SK-N-SH (cell line): ENCODE results near the gene ZNF407. TPM values are rescaled to one million over a fixed set of nuclear protein-coding genes. Genes with fewer than 3 reads are reported as not detected.

ENCODE experiments used
- CTCF ChIA-PET: fragments of 300-600, 350-600 bp; formaldehyde crosslinking; extraction: SDS; loops from one replicate; lab custom pipeline; 2021; lab: Yijun Ruan, JAX
- POLR2A ChIA-PET: fragments of 350-600 bp; sonication (Branson Sonifier 250); formaldehyde crosslinking; extraction: SDS; loops from one replicate; lab custom pipeline; 2020; ENCODE audit warnings: antibody characterized with exemption, inconsistent platforms; lab: Yijun Ruan, JAX
- DNase-seq: peaks from one replicate; pipeline ENCODE4 v3.0.0; 2012
- H2AFZ ChIP-seq: fragments of 200-600 bp; sonication (generic); 2 replicates; pipeline ENCODE4 v1.8.1; 2016; ENCODE audit warnings: antibody characterized with exemption, mild to moderate bottlenecking, low read depth
- H3F3A ChIP-seq: fragments of 200-600 bp; sonication (generic); replicated peaks from 2 replicates; pipeline ENCODE3; 2016; ENCODE audit warnings: antibody characterized with exemption, mild to moderate bottlenecking; ENCODE audit not compliant: insufficient read depth
- H3K27ac ChIP-seq, 2 experiments: fragments of 200-500 bp in 1 of 2; fragments of 200-600 bp in 1 of 2; sonication (Bioruptor generic) in 1 of 2; sonication (generic), shearing (Covaris generic) in 1 of 2; 2 replicates each; pipeline versions ENCODE4 v1.5.1 to v1.6.1; 2014 to 2016; ENCODE audit warnings: low read depth in 2 of 2, inconsistent platforms in 1 of 2, low read length in 1 of 2, mild to moderate bottlenecking in 1 of 2, mixed read lengths in 1 of 2
- H3K27me3 ChIP-seq: fragments of 200-600 bp; sonication (generic), shearing (Covaris generic); 2 replicates; pipeline ENCODE4 v1.6.1; 2016; ENCODE audit warnings: mixed run types; ENCODE audit not compliant: insufficient read depth
- H3K36me3 ChIP-seq, 2 experiments: fragments of 200-500 bp in 1 of 2; fragments of 200-600 bp in 1 of 2; sonication (Bioruptor generic) in 1 of 2; sonication (generic) in 1 of 2; replicated peaks in 1 of 2; 2 replicates each; pipeline versions ENCODE3 to v1.5.1; 2014 to 2016; ENCODE audit warnings: low read length in 1 of 2, mild to moderate bottlenecking in 1 of 2; ENCODE audit not compliant: insufficient read depth in 2 of 2, control insufficient read depth in 1 of 2
- H3K4me1 ChIP-seq, 2 experiments: fragments of 200-500 bp in 1 of 2; fragments of 200-600 bp in 1 of 2; sonication (Bioruptor generic) in 1 of 2; sonication (generic), shearing (Covaris generic) in 1 of 2; 2 replicates each; pipeline versions ENCODE4 v1.5.1 to v1.6.1; 2014 to 2016; ENCODE audit warnings: low read depth in 1 of 2, low read length in 1 of 2, mixed run types in 1 of 2; ENCODE audit not compliant: insufficient read depth in 2 of 2, control insufficient read depth in 1 of 2
- H3K4me2 ChIP-seq: fragments of 200-600 bp; sonication (generic), shearing (Covaris generic); 2 replicates; pipeline ENCODE4 v1.6.1; 2017; ENCODE audit warnings: mixed run types
- H3K4me3 ChIP-seq, 2 experiments: fragments of 200-500 bp in 1 of 2; fragments of 200-600 bp in 1 of 2; sonication (Bioruptor generic) in 1 of 2; sonication (generic), shearing (Covaris generic) in 1 of 2; 2 replicates each; pipeline versions ENCODE4 v1.5.1 to v1.8.1; 2014 to 2016; ENCODE audit warnings: low read depth in 2 of 2, inconsistent platforms in 1 of 2, low read length in 1 of 2, mild to moderate bottlenecking in 1 of 2, mixed read lengths in 1 of 2, moderate library complexity in 1 of 2
- H3K79me2 ChIP-seq: fragments of 200-600 bp; sonication (generic); 2 replicates; pipeline ENCODE4 v1.8.1; 2017; ENCODE audit warnings: mild to moderate bottlenecking; ENCODE audit not compliant: insufficient read depth
- H3K9ac ChIP-seq: fragments of 200-600 bp; sonication (generic); 2 replicates; pipeline ENCODE4 v1.6.1; 2017; ENCODE audit warnings: mixed run types
- H3K9me2 ChIP-seq: fragments of 200-600 bp; sonication (generic); 2 replicates; pipeline ENCODE4 v1.6.1; 2017; ENCODE audit warnings: mixed run types
- H3K9me3 ChIP-seq: fragments of 200-600 bp; sonication (generic); 2 replicates; pipeline ENCODE4 v1.6.1; 2017; ENCODE audit warnings: mixed run types, mild to moderate bottlenecking, moderate library complexity
- H4K20me1 ChIP-seq: fragments of 200-600 bp; sonication (generic); 2 replicates; pipeline ENCODE4 v1.6.1; 2017; ENCODE audit warnings: mild to moderate bottlenecking, mixed run types; ENCODE audit not compliant: insufficient read depth
- CHD2 ChIP-seq: fragments of 150-350 bp; IDR thresholded peaks from 2 replicates; pipeline ENCODE4 v1.6.1; 2018; ENCODE audit warnings: low read length; ENCODE audit not compliant: partially characterized antibody
- CTCF ChIP-seq: fragments of 200-600 bp; sonication (generic); IDR thresholded peaks from 2 replicates; pipeline ENCODE4 v1.6.1; 2017; ENCODE audit warnings: antibody characterized with exemption, mild to moderate bottlenecking, moderate library complexity
- ELF1 ChIP-seq: IDR thresholded peaks from 2 replicates; pipeline ENCODE4 v1.4.0; 2012
- EP300 ChIP-seq, 2 experiments: IDR thresholded peaks; 2 replicates each; pipeline versions ENCODE4 v1.4.0 to v1.6.1; 2012; ENCODE audit warnings: borderline replicate concordance in 1 of 2, low read depth in 1 of 2, low read length in 1 of 2
- EZH2phosphoT487 ChIP-seq: fragments of 200-600 bp; sonication (generic); IDR thresholded peaks from 2 replicates; pipeline ENCODE4 v1.6.1; 2017; ENCODE audit warnings: low read depth, mixed run types, mild to moderate bottlenecking, antibody characterized with exemption, moderate library complexity, borderline replicate concordance
- FOSL2 ChIP-seq: IDR thresholded peaks from 2 replicates; pipeline ENCODE4 v1.4.0; 2012; ENCODE audit warnings: low read depth, mild to moderate bottlenecking, moderate library complexity, borderline replicate concordance
- GABPA ChIP-seq: IDR thresholded peaks from 2 replicates; pipeline ENCODE4 v1.4.0; 2012; ENCODE audit warnings: low read depth, mild to moderate bottlenecking
- GATA2 ChIP-seq: sonication (generic); formaldehyde crosslinking; IDR thresholded peaks from 2 replicates; pipeline ENCODE4 v1.5.0; 2020; ENCODE audit warnings: mild to moderate bottlenecking, missing genetic modification reagents
- IRF3 ChIP-seq: fragments of 150-350 bp; IDR thresholded peaks from 2 replicates; pipeline ENCODE4 v1.6.1; 2016; ENCODE audit warnings: mild to moderate bottlenecking, low read depth, low read length
- JUND ChIP-seq: IDR thresholded peaks from 2 replicates; pipeline ENCODE4 v1.4.0; 2012
- MAX ChIP-seq: IDR thresholded peaks from 2 replicates; pipeline ENCODE4 v1.4.0; 2012; ENCODE audit warnings: low read depth
- NFIC ChIP-seq: IDR thresholded peaks from 2 replicates; pipeline ENCODE4 v1.4.0; 2012; ENCODE audit warnings: borderline replicate concordance
- NRF1 ChIP-seq: IDR thresholded peaks from 2 replicates; pipeline ENCODE4 v1.6.1; 2012; ENCODE audit warnings: low read depth, mild to moderate bottlenecking, low read length
- POLR2AphosphoS5 ChIP-seq: IDR thresholded peaks from 2 replicates; pipeline ENCODE4 v1.6.1; 2012; ENCODE audit warnings: low read depth, low read length
- RAD21 ChIP-seq: IDR thresholded peaks from 2 replicates; pipeline ENCODE4 v1.6.1; 2012; ENCODE audit warnings: mild to moderate bottlenecking, low read length
- RCOR1 ChIP-seq: fragments of 150-350 bp; IDR thresholded peaks from 2 replicates; pipeline ENCODE4 v1.6.1; 2017; ENCODE audit warnings: antibody characterized with exemption, low read length
- SIN3A ChIP-seq: IDR thresholded peaks from 2 replicates; pipeline ENCODE4 v1.6.1; 2012; ENCODE audit warnings: low read depth, mild to moderate bottlenecking, low read length, moderate library complexity, borderline replicate concordance
- TAF1 ChIP-seq: IDR thresholded peaks from 2 replicates; pipeline ENCODE4 v1.6.1; 2012; ENCODE audit warnings: low read depth, mild to moderate bottlenecking, low read length, moderate library complexity, borderline replicate concordance
- TCF12 ChIP-seq: IDR thresholded peaks from 2 replicates; pipeline ENCODE4 v1.4.0; 2012
- TEAD4 ChIP-seq: IDR thresholded peaks from 2 replicates; pipeline ENCODE4 v1.4.0; 2012; ENCODE audit warnings: mild to moderate bottlenecking, borderline replicate concordance; ENCODE audit not compliant: insufficient read depth
- USF2 ChIP-seq: fragments of 150-350 bp; IDR thresholded peaks from 2 replicates; pipeline ENCODE4 v1.6.1; 2017; ENCODE audit warnings: antibody characterized with exemption, low read length, low read depth, borderline replicate concordance
- WGBS: methylation state at CpG from one replicate; pipeline ENCODE4 v1.1.6; 2017; ENCODE audit warnings: low lambda C conversion rate; 5-methylcytosine and 5-hydroxymethylcytosine counted together
- polyA plus RNA-seq, 3 experiments: library from polyadenylated mRNA; depleted of rRNA; stranded (reverse); fragments of >200 nt; gene quantifications; 2 replicates each; pipeline ENCODE4 v1.2.3, GENCODE V29; 2012

ZNF407 gene
- polyA plus RNA-seq, 1 of the 3 experiments (the other 2 are of a cell fraction): 2.6 TPM

- no peaks in the 10 kb centered on the region for H3K27me3 ChIP-seq
- TF ChIP-seq NRF1: no peak
- no peak for TF ChIP-seq MAX
- no peak for TF ChIP-seq IRF3
- no peak overlapping the region for H3K27ac ChIP-seq
- ChIA-PET POLR2A (no interaction called here), CTCF (no interaction called here)
- no peak overlapping the region for H3K4me3 ChIP-seq
- WGBS: 49% methylated on average over 3 of the region's 12 CpGs
- no peak for DNase-seq
- no peaks in the 10 kb centered on the region for H3K79me2 ChIP-seq
- no peak overlapping the region for H3K4me2 ChIP-seq
- H3K9me3 ChIP-seq: 0 out of 2 replicates have a peak, but pooled peaks cover 6% of the 10 kb centered on the region
- no peaks in the 10 kb centered on the region for H4K20me1 ChIP-seq
- H3K9ac ChIP-seq: no peak overlapping the region
- no peak overlapping the region for H2AFZ ChIP-seq
- peaks cover 0 to 3% of the 10 kb centered on the region in 2 experiments; a peak in 2 of 4 replicates for H3K4me1 ChIP-seq
- H3F3A ChIP-seq: peaks cover 4% of the 10 kb centered on the region
- no peaks in the 10 kb centered on the region for H3K36me3 ChIP-seq
- H3K9me2 ChIP-seq: no peaks in the 10 kb centered on the region
Observed at GRCh38 chr18:75075429-75075841, 477.8 kb downstream of the ZNF407 start.

GRCh38 chr18:75076286-75076685 is 478.6 kb downstream of the ZNF407 start:
- POLR2A ChIA-PET: no interaction called here
- DNase-seq: no peak

More at GRCh38 chr18:75076286-75076685, 478.6 kb downstream of the ZNF407 start:
- CTCF ChIA-PET: no interaction called here
- no peaks in the 10 kb centered on the region for H3K79me2 ChIP-seq
- H3K9ac ChIP-seq: no peak overlapping the region
- no peak overlapping the region for H2AFZ ChIP-seq
- no peak overlapping the region for H3K27ac ChIP-seq
- 0 out of 2 replicates have a peak, but pooled peaks cover 6% of the 10 kb centered on the region for H3K9me3 ChIP-seq
- H3F3A ChIP-seq: no peaks in the 10 kb centered on the region
- no peak overlapping the region for H3K4me2 ChIP-seq
- no peaks in the 10 kb centered on the region for H4K20me1 ChIP-seq
- no peaks in the 10 kb centered on the region for H3K9me2 ChIP-seq
- no peaks in the 10 kb centered on the region; a peak in 1 of 4 replicates for H3K4me1 ChIP-seq
- H3K27me3 ChIP-seq: no peaks in the 10 kb centered on the region; the same call in 1 of the 2 replicates
- 56% methylated on average over 5 of the region's 5 CpGs for WGBS
- H3K36me3 ChIP-seq: no peaks in the 10 kb centered on the region
- no peak overlapping the region for H3K4me3 ChIP-seq
- no peak for TF ChIP-seq RCOR1
- no peak for TF ChIP-seq CHD2
- no peak for TF ChIP-seq POLR2AphosphoS5
- TF ChIP-seq GATA2: no peak
- no peak for TF ChIP-seq ELF1
- no peak for TF ChIP-seq NFIC
- TF ChIP-seq EP300 (IDR thresholded peaks at IDR 0.05; ENCODE audit: borderline replicate concordance in 1 of 2, low read depth in 1 of 2, low read length in 1 of 2): no peak
- no peak for TF ChIP-seq MAX
- TF ChIP-seq SIN3A: no peak
- no peak for TF ChIP-seq FOSL2
- no peak for TF ChIP-seq TEAD4
- TF ChIP-seq EZH2phosphoT487: no peak
- no peak for TF ChIP-seq GABPA
- no peak for TF ChIP-seq CTCF
- TF ChIP-seq USF2: no peak
- TF ChIP-seq TCF12: no peak
- TF ChIP-seq RAD21: no peak
- no peak for TF ChIP-seq TAF1
- TF ChIP-seq JUND: no peak
